Ishikawa (cell line): ENCODE data around the gene KLHL6.

Experiments
- CEBPB ChIP-seq: IDR thresholded peaks from 2 replicates; pipeline ENCODE4 v1.6.1; 2012
- EP300 ChIP-seq: IDR thresholded peaks from 2 replicates; pipeline ENCODE4 v1.6.1; 2012; ENCODE audit warnings: borderline replicate concordance
- MAX ChIP-seq: IDR thresholded peaks from 2 replicates; pipeline ENCODE4 v1.6.1; 2012
- NFIC ChIP-seq: IDR thresholded peaks from 2 replicates; pipeline ENCODE4 v1.6.1; 2012
- RAD21 ChIP-seq: IDR thresholded peaks from 2 replicates; pipeline ENCODE4 v1.6.1; 2012; ENCODE audit warnings: low read depth
- REST ChIP-seq: IDR thresholded peaks from 2 replicates; pipeline ENCODE4 v1.6.1; 2012; ENCODE audit warnings: low read depth, mild to moderate bottlenecking
- TAF1 ChIP-seq: IDR thresholded peaks from 2 replicates; pipeline ENCODE4 v1.6.1; 2012; ENCODE audit warnings: low read depth, mild to moderate bottlenecking
- TCF12 ChIP-seq: IDR thresholded peaks from 2 replicates; pipeline ENCODE4 v1.6.1; 2012; ENCODE audit warnings: low read depth
- TEAD4 ChIP-seq: IDR thresholded peaks from 2 replicates; pipeline ENCODE4 v1.6.1; 2012
- YY1 ChIP-seq: IDR thresholded peaks from 2 replicates; pipeline ENCODE4 v1.6.1; 2012; ENCODE audit warnings: low read depth
- ZBTB7A ChIP-seq: IDR thresholded peaks from 2 replicates; pipeline ENCODE4 v1.6.1; 2012; ENCODE audit warnings: low read depth

GRCh38 chr3:183564046-183564445, 8.5 kb upstream of the KLHL6 start:
- TF ChIP-seq REST (no peak), YY1 (no peak), CEBPB (no peak), EP300 (no peak), NFIC (no peak), TAF1 (no peak), TEAD4 (no peak), MAX (no peak), ZBTB7A (no peak), TCF12 (no peak), RAD21 (no peak)
